HG03457 (cell line): Measurements from ENCODE around the gene SDHA.

Experiments used
- ATAC-seq: cut with Tn5 transposase; IDR thresholded peaks from one replicate; pipeline ENCODE4 v1.9.1; 2021; ENCODE audit warnings: moderate number of reproducible peaks; ENCODE audit not compliant: unreplicated experiment

The SDHA gene

DNA sequence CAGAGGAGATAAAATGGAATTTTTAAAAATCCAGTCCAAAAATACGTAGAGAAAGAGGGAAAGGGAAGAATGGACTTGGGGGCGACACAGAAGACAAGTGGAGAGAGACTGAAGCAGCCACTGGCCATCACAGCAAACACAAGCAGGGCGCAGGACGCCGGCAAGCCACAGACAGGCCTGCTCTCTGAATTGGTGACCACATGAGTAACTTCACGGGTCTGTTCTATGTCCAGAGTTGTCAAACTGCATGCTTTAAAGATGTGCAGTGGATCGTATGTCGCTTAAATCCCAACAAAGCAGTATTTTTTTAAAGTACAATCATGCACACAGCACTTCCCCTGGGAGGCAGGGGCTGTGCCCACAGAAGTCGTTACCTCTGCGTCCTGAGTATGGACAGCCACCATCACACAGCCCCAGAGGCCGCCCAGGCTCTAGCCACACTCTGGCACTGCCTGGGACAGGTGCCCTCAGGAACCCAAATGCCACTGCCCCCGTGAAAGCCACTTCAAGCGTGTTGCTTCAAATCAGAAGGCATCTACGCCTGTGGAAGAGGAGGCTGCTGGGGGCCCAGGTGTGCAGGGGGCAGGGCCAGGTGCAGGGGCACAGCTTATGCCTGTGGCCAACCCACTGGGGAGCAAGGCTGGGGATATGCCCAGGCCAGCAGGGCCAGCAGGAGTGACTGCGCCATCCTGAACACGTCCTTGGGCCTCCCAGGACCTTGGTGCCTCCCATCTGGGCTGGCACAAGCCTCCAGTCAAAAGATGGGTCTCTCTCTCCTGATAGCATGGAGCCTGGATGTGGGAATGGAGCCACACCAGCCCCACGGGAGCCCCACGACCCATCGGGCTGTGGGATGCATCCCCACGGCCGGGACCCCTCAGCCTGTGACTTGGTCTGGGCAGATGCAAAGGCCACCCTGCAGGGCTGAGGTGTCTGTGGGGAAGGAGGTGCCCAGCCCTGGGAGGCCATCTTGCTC, 32.7 kb upstream of the SDHA start:
- no peak for ATAC-seq

DNA sequence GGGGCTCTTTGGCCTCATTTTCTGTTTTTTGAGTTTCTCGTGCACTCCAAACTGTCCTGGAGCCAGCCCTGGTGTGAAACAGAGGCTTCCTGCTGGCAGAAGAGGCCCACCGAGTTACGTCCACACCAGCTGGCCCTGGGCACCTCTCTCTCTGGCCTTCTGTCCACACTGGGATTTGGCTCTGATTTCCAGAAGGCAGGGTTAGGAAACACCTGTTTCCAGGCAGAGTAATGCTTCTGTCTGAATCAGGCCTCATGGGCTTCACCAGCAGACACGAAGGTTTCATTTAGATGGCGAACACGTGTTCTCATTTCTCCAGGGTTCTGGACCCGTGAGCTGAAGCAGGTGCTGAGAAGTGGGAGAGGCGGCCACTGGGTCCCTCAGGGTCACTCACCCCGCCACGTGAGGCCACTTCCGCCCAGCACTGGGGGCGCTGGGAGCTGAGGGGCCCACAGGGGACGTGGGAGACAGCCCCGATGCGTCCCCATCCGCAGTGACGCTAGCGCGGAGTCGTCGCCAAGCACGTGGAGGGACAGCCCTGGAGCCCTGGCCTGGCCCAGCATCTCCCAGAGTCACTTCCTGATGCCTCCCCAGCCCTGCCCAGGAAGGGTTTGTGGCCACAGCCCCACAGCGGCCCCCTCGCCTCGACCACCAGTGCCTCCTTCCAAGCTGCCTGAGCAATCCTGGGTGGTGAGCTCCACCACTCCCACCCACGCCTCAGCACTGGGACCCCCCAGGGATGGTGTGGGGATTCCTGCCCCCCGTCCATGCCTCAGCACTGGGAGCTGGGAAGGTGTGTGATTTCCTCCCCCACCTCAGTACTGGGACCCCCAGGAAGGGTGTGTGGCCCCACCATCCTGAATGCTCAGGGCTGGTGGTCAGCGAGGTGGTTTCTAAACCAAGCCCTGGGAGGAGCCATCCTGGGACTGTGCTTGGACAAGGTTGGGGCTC, 31.8 kb upstream of the SDHA start:
- ATAC-seq: no peak

DNA sequence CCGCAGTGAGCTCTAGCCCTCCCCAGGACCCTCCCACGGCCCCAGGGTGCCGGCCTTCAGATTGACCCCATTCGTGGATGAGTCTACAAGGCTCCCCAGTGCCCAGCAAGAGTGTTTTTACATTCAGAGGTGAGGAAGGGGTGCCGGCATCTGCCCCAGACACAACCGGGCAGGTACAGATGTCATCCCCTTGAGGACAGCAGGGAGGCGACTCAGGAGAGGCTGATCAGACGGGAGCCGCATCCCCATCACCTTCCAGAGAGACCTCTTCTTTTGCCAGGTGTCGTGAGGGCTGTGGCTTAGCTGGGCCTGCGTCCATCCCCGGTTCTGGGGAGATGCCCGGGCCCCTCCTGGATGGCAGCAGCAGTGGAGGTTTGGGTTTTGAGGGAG, 31.1 kb upstream of the SDHA start:
- ATAC-seq: no peak

DNA sequence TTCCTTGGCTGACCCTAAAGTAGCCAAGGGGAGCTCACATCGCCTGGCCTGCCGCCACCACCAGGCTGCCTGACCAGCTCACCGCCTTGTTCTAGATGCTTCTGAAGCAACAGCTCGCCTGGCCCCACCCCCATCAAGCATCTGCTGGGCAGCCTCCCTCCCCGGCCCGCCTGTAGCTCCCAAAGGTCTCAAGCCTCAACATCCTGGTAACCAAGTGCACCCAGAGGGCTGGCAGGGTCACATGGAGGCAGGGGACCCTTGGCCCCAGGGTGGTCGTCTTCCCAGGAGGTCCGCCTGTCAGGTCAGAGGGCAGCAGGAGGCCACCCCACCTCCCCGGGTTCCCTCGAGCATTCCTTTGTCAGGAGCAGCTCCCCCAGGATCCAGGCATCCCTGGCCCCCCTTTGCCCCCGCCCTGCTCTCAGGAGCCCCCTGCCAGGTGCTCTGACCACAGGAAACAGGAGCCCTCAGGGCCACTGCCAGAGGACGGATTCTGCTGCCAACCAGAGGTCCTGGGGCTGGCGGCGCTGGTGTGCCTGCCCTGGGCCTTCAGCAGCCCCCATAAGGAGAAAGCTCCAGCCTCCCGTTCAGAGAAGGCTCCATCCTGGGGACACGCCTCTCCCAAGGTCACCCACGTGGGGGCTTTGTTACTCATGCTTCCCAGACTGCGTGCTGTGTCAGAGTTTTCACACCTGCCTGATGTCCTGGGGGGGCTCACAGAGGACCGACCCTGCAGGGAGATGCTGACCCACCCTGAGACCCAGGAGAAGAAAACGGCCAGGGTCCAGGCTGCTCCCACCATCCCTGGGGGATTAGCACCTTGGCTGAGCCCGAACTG, 30.3 kb upstream of the SDHA start:
- no peak for ATAC-seq

DNA sequence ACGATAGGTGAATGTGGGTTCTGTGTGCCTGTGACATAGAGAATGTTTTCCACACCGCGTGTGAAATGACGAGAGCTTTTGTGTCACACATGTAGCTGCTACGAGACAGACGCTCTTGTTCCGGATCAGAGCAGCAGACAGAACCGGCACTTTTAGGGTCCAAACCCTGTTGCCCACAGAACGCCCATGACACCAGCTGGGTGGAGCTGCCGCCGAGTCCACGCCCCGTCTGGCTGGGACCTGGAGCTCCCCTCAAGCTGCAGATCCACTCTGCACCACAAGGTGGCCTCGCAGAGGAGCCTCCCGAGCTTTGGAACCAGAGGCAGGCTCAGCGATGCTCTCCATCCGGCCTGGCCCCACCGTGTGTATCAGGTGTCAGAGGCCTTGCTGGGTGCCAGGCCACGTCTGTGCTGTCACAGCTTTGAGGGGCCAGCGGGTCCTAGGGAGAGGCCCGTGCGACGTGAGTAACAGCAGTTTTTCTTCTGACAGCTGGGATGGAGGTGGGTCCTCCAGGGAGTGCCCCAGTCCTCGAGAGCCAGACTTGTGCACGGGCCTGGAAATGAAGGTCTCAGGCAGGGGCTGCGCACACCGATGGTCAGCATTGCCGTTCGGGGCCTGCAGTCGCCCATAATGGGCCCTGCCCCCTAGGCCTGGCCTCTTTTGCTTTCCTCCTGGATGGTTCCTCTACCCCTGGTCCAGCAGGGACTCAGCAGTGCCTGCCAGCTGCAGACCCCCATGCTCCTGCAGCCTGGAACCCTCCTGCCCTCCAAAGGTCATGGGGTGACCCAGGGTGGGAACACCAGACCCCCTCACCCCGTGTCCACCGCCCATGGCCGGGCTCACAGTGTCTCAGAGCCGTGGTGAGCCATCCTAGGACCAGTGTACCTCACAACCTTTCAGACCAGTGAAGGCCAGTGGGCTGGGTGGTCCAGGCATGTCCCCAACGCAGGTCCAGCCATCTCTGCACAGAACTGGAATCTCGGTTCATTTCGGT, 29.3 kb upstream of the SDHA start:
- ATAC-seq: peak; percentile 80

DNA sequence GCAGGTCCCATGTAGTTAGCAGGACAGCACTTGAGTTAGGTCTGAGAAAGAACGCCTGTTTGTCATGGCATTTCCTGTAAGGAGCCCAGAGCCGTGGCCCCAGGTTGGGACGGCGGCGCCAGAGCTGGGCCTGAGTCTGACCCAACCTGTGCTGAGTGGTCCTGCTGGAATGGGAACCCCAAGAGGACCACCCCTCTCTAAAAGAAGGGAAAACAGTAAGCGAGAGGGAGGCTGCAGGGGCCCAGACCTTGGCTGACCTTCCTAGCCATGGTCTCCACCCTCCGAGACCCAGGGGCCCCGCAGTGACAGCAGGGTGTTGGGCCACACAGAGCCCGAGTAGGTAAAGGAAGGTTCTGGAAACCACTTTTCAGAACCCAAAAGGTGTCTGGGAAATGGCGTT, 28.6 kb upstream of the SDHA start:
- no peak for ATAC-seq

DNA sequence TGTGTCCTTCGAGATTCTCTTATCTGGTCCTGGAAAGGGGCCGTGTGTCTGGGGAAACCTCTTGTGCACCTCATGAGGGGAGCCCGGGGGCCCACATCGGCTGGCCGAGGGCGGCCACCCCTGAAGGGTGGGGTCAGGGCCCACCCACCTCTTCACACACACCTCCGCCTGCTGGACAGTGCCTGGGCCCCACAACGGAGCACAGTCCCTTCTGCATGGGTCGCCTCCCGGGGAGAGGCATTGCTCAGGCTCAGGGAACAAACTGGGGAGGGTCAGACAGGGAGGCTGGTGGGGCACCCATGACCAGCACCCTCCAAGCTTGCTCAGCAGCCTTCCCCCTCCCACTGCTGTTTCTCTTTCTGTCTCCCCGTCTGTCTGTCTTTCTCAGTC, 28.1 kb upstream of the SDHA start:
- no peak for ATAC-seq

DNA sequence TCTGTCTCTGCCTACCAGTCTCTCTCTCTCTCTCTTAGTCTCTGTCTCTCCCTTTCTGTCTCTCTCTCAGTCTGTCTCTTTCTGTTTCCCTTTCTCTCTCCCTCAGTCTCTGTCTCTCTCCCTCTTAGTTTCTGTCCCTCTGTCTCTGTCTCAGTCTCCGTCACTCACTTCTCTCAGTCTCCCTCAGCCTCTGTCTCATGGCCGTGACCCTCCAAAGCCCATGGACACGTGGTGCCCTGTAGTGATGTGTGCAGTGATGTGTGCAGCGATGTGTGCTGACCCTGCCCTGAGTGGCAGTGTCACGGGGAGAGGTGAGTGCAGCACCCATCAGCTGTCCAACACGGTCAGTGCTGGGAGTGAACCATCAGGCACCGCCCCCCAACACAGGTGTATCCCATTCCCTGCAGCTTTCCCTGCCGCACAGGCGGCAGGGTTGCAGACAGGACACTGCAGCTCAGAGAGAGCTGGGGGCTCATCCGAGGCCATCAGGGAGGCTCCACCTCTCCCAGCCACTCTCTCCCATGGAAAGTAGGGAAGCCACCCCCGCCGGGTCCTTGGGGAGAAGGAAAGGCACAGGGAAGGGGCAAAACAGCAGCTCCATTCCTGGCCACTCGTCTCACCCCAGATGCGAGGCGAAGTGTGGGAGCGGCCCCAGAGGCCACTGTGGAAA, 27.6 kb upstream of the SDHA start:
- ATAC-seq: no peak

DNA sequence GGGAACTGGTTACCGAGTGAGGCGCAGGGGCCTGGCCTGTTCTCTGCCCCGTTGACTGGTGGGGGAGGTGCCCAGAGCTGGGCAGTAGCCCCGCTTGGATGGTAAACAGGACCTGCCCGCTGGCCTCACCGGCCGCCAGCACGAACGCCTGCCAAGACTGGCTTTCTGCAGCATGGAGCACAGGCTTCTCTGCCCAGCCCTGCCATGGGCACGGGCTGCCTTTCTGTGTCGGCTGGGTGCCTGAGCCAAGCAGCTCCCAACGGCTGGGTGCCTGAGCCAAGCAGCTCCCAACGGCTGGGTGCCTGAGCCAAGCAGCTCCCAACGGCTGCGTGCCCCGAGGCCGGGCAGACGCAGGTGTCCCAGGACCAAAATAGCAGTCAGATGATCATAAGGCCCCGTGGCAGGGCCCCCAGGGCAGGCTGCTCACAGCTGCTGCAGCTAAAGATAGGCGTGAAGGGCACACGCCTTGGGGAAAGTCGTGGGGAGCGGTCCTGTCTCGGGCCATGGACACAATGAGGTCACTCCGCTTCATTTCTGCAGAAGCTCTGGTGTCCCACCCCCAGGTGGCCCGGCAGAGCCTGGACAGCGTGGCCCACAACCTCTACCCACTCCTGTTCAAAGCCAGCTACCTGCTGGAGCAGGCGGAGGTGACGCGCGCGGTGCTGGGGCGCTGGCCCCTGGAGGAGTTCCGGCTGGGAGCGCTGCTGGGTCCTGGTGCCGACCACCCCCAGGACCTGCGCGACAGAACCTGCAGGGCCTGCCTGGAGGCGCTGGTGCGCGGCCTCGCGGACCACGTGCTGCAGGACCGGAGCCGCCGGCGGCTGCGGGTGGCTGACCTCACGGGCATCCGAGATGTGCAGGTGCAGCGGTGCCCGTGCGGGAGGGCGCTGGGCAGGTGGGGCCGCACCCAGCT, 26.8 kb upstream of the SDHA start, which contains the start of gene LRRC14B:
Gene LRRC14B (plus strand): TSS at position 460 of the 913 bp plus-strand sequence. CDS start 44 bp downstream, at position 504.
- ATAC-seq: no peak

DNA sequence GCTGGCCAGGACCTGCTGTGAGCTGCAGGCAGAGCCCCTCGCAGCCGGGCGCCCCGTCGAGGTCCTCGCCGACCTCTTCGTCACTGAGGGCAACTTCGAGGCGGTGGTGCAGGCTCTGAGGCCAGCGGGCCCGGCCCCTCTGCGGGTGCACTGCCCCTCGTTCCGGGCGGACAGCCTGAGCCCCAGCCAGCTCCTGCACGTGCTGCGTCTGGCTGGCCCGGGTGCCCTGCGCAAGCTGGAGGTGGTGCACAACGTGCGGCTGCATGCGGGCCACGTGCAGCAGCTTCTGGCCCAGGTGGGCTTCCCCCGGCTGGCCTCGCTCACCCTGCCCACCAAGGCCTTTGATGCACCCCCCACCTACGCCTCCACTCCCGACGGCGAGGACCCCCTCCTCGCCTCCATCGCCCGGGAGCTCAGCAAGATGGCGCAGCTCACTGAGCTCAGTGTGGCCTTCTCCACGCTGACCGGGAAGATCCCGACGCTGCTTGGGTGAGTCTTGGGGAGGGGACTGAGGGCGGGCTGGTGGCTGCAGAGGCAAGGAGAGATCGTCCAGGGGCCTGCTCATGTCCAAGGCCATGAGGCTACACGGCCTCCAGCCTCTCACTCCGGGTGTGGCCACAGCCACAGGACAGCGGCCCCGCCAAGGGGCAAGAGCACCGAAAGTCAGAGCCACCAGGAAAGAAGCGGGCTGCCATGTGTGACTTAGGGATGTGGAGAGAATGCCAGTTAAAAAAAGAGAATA, 26.0 kb upstream of the SDHA start:
- no peak for ATAC-seq

DNA sequence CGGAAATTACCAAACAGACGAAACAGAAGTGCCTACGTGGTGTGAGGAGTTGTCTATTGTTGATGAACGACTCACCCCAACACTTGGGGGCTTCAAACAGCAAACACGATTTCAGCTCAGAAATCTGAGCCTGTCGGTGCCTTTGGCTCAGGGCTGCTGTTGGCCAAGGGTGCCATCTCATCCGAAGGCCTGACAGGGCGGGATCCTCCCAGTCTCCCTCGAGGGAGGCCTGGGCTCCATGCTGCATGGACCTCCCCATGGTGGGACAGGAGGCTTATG, 25.5 kb upstream of the SDHA start:
- no peak for ATAC-seq

DNA sequence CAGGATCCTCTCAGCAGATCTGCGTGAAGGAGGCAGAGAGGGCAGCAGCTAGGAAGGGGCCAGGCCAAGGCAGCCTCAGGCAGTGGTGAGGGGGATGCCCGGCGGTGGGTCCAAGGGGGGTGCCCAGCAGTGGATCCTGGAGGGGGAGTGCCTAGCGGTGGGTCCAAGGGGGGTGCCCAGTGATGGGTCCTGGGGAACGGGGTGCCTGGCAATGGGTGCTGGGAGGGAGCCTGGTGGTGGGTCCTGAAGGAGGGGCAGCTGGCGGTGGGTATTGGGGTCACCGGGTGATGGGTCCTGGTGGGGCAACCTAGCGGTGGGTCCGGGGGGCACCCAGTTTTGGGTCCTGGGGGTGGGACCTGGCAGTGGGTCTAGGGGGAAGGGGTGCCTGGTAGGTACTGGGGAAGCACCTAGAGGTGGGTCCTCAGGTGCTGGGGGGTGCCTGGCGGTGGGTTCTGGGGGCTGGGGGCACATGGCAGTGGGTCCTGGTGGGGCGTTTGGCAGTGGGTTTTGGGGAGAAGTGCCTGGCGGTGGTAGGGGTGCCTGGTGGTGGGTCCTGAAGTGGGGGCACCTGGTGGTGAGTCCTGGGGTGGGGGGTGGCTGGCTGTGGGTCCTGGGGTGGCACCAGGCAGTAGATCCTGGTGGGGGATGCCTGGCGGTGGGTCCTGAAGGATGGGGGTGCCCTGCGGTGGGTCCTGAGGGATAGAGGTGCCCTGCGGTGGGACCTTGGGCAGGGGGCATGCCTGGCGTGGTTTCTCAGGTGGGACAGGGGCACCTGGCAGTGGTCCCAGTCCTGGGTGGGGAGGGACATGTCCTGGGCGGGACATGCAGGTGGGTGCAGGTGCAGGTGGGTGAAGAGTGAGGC, 24.9 kb upstream of the SDHA start:
- ATAC-seq: no peak

DNA sequence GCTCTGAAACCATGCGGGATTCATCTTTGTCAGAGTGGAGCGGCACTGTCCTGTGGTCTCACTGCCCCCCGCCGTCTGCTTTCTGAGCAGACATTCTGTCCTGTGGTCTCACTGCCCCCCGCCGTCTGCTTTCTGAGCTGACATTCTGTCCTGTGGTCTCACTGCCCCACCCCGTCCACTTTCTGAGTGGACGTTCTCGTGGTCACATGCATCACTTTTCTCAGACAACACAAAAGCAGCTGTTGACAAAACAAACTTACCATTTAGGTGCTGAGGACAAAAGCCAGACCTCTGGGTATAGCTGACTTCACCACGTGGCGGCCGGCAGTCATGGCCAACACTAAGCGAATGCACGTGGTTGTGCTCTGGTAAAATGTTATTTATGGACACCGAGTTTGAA, 24.0 kb upstream of the SDHA start:
- no peak for ATAC-seq

DNA sequence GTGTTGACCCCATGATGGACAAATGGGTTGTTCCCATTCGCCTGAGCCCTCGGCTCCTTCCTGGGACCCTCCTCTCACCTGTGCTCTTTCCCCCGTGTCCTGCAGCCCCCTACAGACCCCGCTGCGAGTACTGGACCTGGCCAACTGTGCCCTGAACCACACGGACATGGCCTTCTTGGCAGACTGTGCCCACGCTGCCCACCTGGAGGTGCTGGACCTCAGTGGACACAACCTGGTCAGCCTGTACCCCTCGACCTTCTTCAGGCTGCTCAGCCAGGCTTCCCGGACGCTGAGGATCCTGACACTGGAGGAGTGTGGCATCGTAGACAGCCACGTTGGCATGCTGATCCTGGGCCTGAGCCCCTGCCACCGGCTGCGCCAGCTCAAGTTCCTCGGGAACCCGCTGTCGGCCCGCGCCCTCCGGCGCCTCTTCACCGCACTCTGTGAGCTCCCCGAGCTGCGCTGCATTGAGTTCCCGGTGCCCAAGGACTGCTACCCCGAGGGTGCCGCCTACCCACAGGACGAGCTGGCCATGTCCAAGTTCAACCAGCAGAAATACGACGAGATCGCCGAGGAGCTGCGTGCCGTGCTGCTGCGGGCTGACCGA, 23.4 kb upstream of the SDHA start:
- ATAC-seq: no peak

DNA sequence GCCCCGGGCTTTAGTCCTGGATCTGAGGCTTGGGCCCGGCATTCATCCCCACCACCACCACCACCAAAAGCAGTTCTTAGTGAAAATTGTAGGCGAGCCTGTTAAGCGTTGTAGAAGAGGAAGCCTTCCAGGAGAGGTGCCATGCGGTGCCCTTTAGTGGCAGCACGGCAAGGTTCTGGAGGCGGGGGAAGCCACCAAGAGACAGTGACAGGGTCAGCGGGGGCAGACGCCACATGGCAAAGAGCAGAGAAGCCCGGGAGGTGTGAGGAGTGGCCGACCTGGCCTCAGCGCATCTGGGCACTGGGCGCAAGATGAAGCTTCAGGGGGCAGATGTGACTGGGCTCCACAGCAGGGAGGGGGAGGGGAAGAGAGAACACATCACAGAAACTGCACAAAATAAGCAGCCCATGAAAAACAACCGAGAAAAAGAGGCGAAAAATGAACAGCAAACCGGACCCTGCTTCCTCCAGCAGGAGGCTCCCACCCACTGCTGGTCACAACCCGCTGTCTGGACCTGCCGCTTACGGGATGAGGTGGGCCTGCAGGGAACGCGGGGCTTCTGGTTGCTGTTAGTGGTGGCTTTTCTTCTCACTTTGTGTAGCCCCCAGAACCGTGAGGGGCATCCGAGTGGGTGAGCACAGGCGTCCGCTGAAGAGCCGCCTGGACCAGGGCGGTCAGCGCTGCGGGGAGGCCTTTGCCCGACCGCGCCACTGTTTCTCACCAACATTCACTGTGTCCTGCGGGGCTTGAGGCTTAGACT, 22.5 kb upstream of the SDHA start:
- no peak for ATAC-seq
